LHCN-M2 (cell line): Measurements from ENCODE around the gene DRAM1. TPM values are rescaled to one million over a fixed set of nuclear protein-coding genes. Genes with fewer than 3 reads are reported as not detected.
"Not testable (repeated sequence)": the region's sequence is repeated elsewhere in the genome, so short reads cannot be mapped to it uniquely, and the experiment has no call there.

ENCODE experiments used
- DNase-seq: peaks from one replicate; pipeline ENCODE4 v3.0.0-alpha.2; 2012; ENCODE audit warnings: low read depth
- total RNA-seq: library from RNA; depleted of rRNA; stranded (reverse); fragments of >200 nt; gene quantifications from 2 replicates; pipeline ENCODE4 v1.2.3, GENCODE V29; 2014

DRAM1 gene
- total RNA-seq, 1 experiment from 2014 or later = 7.7 TPM

- no peak for DNase-seq
These were observed 28.8 kb downstream of the DRAM1 start for GRCh38 chr12:101906226-101906625.

GRCh38 chr12:101908395-101908794 lies 31.0 kb downstream of the DRAM1 start:
- DNase-seq = no peak

- no peak for DNase-seq
These were observed 32.3 kb downstream of the DRAM1 start for GRCh38 chr12:101909646-101910045.

- DNase-seq = no peak
These were observed 38.5 kb downstream of the DRAM1 start for GRCh38 chr12:101915841-101916240.

GRCh38 chr12:101918805-101919204 lies 41.4 kb downstream of the DRAM1 start:
- not testable (repeated sequence) for DNase-seq

GRCh38 chr12:101919447-101919846 lies 42.1 kb downstream of the DRAM1 start:
- no peak for DNase-seq

GRCh38 chr12:101920906-101921305 lies 43.5 kb downstream of the DRAM1 start:
- no peak for DNase-seq

GRCh38 chr12:101923045-101923718 lies 45.8 kb downstream of the DRAM1 start:
- DNase-seq = no peak

- no peak for DNase-seq
These were observed 47.2 kb downstream of the DRAM1 start for GRCh38 chr12:101924618-101925017.

- peak; percentile 91 for DNase-seq
These were observed 48.0 kb downstream of the DRAM1 start for GRCh38 chr12:101925361-101925760.

GRCh38 chr12:101925935-101926334 lies 48.6 kb downstream of the DRAM1 start:
- DNase-seq = no peak

- DNase-seq = no peak
These were observed 49.7 kb downstream of the DRAM1 start for GRCh38 chr12:101927036-101927435.

- DNase-seq = no peak
These were observed 50.6 kb downstream of the DRAM1 start for GRCh38 chr12:101927999-101928398.

- DNase-seq = peak; percentile 24
These were observed 51.2 kb downstream of the DRAM1 start for GRCh38 chr12:101928556-101928955.

- no peak for DNase-seq
These were observed 52.1 kb downstream of the DRAM1 start for GRCh38 chr12:101929365-101930041.

- no peak for DNase-seq
These were observed 54.3 kb downstream of the DRAM1 start for GRCh38 chr12:101931498-101932326.

GRCh38 chr12:101933866-101934514 lies 56.6 kb downstream of the DRAM1 start:
- no peak for DNase-seq

- peak; percentile 83 for DNase-seq
These were observed 58.7 kb downstream of the DRAM1 start for GRCh38 chr12:101935890-101936746.

GRCh38 chr12:101939306-101939705 lies 61.9 kb downstream of the DRAM1 start:
- DNase-seq = no peak

- DNase-seq = peak; percentile 63
These were observed 62.5 kb downstream of the DRAM1 start for GRCh38 chr12:101939856-101940265.

- no peak for DNase-seq
These were observed 63.1 kb downstream of the DRAM1 start for GRCh38 chr12:101940400-101940950.
